SK-N-DZ (cell line): Measurements from ENCODE around the gene MCOLN2.
"Not testable (repeated sequence)": the region's sequence is repeated elsewhere in the genome, so short reads cannot be mapped to it uniquely, and the experiment has no call there.

Source experiments
- DNase-seq: peaks from one replicate; pipeline ENCODE4 v3.0.0-alpha.2; 2015; ENCODE audit warnings: low spot score

MCOLN2 gene

GRCh38 chr1:84944767-84945486 lies 52.0 kb downstream of the MCOLN2 start:
- DNase-seq: peak; percentile 85

GRCh38 chr1:84941843-84942242 lies 55.1 kb downstream of the MCOLN2 start:
- DNase-seq: no peak

GRCh38 chr1:84940481-84940880 lies 56.4 kb downstream of the MCOLN2 start:
- DNase-seq: no peak

- DNase-seq: no peak
These were observed 57.2 kb downstream of the MCOLN2 start for GRCh38 chr1:84939761-84940160.

GRCh38 chr1:84939151-84939550 lies 57.8 kb downstream of the MCOLN2 start:
- no peak for DNase-seq

GRCh38 chr1:84936116-84936810 lies 60.6 kb downstream of the MCOLN2 start:
- peak; percentile 57 for DNase-seq

GRCh38 chr1:84933011-84933611 lies 63.8 kb downstream of the MCOLN2 start:
- DNase-seq: no peak

GRCh38 chr1:84930831-84931230 lies 66.1 kb downstream of the MCOLN2 start:
- no peak for DNase-seq

- DNase-seq: no peak
These were observed 66.6 kb downstream of the MCOLN2 start for GRCh38 chr1:84930329-84930728.

GRCh38 chr1:84929581-84929980 lies 67.3 kb downstream of the MCOLN2 start:
- no peak for DNase-seq

- DNase-seq: no peak
These were observed 67.9 kb downstream of the MCOLN2 start for GRCh38 chr1:84928979-84929378.

- no peak for DNase-seq
These were observed 73.6 kb downstream of the MCOLN2 start for GRCh38 chr1:84923317-84923716.

GRCh38 chr1:84920159-84920558 lies 76.8 kb downstream of the MCOLN2 start:
- DNase-seq: no peak

- no peak for DNase-seq
These were observed 77.4 kb downstream of the MCOLN2 start for GRCh38 chr1:84919461-84919970.

GRCh38 chr1:84918726-84919336 lies 78.1 kb downstream of the MCOLN2 start:
- DNase-seq: no peak

- no peak for DNase-seq
These were observed 80.0 kb downstream of the MCOLN2 start for GRCh38 chr1:84916897-84917296.

- no peak for DNase-seq
These were observed 83.4 kb downstream of the MCOLN2 start for GRCh38 chr1:84913555-84913892.

GRCh38 chr1:84912726-84913554 lies 84.0 kb downstream of the MCOLN2 start:
- DNase-seq: no peak

GRCh38 chr1:84908746-84909464 lies 88.0 kb downstream of the MCOLN2 start:
- DNase-seq: not testable (repeated sequence)

- DNase-seq: no peak
These were observed 89.7 kb downstream of the MCOLN2 start for GRCh38 chr1:84907095-84907827.
